Stimulated activated CD8-positive, alpha-beta memory T cell treated with anti-CD3 and anti-CD28 coated beads, Interleukin-2, amount 100 ng/mL, for 48 hours (primary cell): Measurements from ENCODE around the gene PRSS38.
"Not testable (repeated sequence)": the region's sequence is repeated elsewhere in the genome, so short reads cannot be mapped to it uniquely, and the experiment has no call there.

Experiments used
- DNase-seq, 2 donors: peaks; one replicate each; pipeline ENCODE4 v3.0.0-alpha.2; 2020; ENCODE audit warnings: low read depth in 2 of 2

The PRSS38 gene

DNA sequence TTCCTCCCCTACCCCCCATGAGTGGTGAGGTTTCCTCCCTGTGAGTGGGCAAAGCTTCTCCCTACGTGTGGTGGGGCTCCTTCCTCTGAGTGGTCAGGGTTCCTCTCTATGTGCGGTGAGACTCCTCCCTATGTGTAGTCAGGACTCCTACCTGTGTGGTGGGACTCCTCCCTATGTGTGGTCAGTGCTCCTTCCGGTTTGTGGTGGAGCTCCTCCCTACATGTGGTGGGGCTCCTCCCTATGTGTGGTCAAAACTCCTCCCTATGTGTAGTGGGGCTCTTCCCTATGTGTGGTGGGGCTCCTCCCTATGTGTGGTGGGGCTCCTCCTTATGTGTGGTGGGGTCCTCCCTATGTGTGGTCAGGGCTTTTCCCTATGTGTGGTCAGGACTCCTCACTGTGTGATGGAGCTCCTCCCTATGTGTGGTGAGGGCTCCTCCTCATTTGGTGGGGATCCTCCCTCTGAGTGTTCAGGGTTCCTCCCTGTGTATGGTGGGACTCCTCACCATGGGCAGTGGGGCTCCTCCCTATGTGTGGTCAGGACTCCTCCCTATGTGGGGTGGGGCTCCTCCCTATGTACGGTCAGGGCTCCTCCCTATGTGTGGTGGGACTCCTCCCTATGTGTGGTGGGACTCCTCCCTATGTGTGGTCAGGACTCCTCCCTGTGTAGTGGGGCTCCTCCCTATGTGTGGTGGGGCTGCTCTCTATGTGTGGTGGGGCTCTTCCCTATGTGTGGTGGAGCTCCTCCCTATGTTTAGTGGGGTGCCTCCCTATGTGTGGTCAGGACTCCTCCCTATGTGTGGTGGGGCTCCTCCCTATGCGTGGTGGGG lies 29.1 kb downstream of the PRSS38 start:
- DNase-seq = no peak

DNA sequence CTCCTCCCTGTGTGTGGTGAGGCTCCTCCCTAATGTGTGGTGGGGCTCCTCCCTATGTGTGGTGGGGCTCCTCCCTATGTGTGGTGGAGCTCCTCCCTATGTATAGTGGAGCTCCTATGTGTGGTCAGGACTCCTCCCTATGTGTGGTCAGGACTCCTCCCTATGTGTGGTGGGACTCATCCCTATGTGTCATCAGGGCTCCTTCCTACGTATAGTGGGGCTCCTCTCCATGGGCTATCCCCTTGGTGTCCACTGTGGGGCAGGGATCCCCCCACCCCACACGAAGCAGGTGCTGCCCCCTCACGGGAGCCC lies 29.6 kb downstream of the PRSS38 start:
- no peak for DNase-seq

DNA sequence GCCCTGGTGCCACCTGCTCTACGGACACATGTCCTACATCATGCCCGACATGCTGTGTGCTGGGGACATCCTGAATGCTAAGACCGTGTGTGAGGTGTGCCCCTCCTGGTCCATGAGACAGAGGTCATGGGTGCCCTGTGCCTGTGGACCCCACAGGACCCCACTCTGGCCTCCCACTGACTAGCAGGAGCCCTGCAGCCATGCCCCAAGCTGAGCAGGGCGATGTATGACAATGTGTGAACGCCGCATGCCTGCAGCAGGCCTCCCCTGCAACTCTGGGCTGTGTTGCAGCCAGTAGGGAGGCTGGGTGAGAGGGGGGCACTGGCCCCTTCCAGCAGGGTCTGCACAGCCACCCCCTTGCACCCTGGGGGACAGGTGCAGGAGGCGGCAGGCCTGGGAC lies 30.0 kb downstream of the PRSS38 start:
- DNase-seq = no peak

DNA sequence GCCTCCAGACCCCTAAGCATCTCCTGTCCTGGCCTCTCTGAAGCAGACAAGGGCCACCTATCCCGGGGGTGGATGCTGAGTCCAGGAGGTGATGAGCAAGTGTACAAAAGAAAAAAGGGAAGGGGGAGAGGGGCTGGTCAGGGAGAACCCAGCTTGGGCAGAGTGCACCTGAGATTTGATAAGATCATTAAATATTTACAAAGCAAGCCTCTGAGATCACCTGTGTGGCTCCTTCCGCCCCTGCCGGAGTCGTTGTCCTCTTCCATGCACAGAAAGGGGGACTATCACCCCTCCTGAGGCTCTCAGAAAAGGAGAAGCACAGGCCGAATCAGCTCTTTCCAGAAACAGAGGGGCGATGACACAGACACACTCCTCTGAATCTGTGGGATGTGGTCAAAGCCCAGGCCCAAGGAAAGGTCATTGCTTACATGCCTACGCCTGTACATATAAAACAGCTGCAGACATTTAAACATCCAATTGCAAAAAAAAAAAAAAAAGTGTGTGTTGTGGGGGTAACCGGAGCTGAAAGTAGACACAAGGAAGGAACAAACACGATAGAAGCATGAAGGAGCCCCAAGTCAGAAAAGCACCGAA lies 30.9 kb downstream of the PRSS38 start:
- DNase-seq = no peak

DNA sequence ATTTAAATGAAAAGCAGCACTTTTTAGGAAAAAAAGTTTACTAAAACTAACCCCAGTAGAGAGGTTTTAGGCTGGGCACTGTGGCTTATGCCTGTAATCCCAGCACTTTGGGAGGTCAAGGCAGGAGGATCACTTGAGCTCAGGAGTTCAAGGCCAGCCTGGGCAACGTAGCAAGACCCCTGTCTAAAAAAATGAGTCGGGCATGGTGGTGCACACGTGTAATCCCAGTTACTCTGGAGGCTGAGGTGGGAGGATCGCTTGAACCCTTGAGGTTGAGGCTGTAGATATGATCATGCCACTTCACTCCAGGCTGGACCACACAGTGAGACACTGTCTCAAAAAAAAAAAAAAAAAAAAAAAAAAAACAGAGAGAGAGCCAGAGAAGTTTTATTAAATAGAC lies 31.6 kb downstream of the PRSS38 start:
- DNase-seq = not testable (repeated sequence)

DNA sequence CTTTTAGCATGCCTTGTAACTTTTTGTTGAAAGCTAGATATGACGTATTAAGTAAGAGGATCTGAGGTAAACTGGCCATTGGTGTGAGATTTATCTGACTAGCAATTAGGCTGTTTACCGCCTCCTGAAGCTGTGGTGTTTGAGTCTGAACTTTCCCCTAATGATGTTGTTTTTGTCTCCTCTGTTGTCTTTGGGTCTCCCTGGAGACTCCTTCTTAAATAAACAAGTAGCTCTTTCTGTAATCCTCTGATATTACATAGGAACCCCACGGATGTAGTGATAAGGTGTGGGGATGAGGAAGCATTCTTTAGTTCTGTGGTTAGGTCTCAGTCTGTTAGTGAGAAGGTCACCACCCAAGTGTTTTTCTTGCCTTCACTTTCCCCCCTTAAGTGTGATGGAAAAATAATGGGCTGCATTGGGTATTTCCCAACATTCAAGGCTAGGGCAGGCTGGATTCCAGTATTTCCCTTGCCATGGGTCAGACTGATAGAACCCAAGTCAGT lies 33.0 kb downstream of the PRSS38 start:
- DNase-seq = no peak

DNA sequence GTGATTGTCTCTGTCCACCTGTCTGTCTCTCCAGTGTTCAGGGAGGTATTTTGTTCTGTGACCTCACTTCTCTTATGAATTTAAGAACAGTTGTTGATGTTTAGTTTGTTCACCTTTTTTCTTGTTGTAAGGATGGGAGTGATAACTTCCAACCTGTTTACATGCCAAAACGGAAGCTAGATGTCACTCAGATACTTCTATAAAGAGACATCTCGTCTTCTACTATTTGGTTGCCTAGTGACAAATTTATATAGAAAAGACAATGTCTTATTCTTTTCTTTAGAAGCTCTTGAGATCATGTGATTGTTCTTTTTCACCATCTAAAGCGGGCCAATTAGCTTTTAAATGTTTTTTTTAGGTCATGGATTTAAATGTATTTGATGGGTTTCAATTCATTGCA lies 33.8 kb downstream of the PRSS38 start:
- no peak for DNase-seq

DNA sequence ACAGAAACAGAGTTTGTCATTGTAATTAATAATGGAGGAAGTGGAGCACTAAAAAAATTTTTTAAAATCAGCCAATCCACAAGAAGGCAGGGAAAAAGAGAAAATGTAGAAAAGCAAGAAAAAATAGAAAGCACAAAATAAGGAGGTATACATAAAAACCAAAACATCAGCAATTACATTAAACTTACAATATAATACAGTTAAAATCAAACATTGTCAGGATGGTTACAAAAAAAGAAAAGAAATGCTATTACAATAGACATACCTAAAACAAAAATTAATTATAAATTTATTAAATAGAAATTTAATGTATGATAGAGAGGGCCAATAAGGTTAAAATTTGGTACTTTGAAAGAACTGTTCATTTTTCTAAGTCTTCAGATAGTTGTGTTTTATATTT lies 38.7 kb downstream of the PRSS38 start:
- DNase-seq = no peak

DNA sequence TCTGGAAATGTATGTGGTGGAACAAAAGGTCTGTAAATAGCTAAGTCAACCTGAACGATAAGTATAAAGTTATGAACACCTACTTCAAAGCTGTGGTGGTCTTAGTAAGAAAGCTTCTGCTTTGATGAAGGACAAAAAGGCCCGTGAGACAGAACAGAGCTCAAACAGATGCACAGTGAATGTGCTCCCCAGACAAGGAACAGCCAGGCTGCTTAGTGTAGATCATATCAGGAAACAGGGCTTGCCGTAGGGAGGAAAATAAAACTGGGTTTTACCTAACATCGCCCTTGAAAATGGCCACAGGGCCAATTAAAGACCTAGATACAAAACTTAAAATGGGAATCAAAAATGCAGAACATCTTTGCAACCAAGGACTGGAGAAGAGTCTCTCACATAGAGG lies 40.2 kb downstream of the PRSS38 start:
- no peak for DNase-seq

DNA sequence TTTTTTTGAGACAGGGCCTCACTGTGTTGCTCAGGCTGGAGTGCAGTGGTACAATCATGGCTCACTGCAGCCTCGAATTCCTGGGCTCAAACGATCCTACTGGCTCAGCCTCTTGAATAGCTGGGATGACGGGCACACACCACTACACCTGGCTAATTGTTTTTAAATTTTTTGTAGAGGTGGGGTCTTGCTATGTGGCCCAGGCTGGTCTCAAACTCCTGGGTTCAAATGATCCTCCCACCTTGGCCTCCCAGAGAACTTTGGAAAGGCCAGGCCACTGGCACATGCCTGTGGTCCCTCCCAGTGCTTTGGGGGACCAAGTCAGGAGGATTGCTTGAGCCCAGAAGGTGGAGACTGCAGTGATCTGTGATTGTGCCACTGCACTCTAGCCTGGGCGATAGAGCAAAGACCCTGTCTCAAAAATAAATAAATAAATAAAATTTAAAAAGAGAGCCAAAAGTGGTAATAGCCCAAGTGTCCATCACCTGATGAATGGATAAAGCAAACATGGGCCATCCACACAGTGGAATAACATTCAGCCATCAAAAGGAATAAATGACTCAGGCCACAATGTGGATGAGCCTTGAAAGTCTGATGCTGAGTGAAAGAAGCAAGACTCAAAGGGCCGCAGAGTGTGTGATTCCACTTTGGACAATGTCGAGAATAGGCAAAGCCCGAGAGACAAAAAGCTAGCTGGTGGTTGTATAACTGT lies 40.8 kb downstream of the PRSS38 start:
- DNase-seq = no peak

DNA sequence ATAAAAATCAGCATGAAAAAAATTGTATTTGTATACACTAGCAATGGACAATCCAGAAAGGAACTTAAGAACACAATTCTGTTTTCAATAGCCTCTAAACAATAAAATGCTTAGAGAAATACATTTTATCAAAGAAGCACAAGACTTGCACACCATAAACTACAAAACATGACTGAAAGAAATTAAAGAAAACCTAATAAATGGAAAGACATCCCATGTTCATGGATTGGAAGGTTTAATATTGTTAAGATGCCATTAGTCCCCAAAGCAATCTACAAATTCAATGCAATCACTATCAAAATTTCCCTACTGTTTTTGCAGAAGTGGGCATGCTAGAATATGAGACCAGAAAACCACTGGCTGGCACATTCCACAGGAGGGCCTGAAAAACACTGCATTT lies 49.4 kb downstream of the PRSS38 start:
- DNase-seq = no peak

DNA sequence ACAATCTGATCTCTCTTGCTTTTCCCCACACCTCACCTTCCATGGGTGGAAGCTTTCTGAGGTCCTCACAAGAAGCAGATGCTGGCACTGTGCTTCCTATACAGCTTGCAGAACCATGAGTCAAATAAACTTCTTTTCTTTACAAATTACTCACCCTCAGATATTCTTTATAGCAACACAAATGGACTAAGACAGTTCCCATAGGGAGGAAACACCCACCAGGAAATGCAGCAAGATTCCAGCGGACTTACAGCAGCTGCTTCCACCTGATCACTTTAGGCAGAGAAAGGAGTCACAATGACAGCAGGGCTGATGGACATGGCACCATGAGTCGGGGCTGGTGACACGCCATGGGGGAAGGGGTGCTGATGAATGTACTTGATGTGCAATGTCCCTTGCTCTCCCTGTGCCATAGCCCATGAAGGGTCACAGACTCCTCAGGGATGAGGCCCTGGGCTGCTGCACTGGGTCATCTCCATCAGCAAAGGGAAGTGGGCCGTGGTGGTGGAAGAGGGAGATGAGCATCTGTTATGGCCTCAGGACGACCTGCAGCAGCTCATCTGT lies 53.9 kb downstream of the PRSS38 start:
- no peak for DNase-seq

DNA sequence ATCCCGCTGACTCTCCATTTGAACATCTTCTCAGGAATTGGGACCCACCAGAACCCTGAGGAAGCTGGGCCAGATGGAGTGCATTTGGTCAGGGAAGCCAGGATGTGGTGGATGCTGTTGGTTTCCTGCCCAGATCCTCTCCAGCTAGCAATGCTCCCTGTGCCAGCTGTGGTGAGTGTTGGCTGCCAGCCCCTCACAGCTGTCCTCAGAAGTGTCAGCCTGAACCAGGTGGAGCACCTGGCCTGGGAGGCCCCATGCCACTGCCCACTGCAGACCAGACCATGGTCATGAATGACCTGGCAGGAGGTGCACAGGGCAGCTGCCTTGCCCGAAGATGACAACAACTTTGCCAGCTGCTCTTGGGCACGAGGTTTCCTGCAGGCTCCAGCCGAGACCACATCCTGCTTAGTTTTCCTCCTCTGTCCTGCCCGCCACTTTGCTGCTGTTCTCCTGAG lies 54.4 kb downstream of the PRSS38 start:
- no peak for DNase-seq

DNA sequence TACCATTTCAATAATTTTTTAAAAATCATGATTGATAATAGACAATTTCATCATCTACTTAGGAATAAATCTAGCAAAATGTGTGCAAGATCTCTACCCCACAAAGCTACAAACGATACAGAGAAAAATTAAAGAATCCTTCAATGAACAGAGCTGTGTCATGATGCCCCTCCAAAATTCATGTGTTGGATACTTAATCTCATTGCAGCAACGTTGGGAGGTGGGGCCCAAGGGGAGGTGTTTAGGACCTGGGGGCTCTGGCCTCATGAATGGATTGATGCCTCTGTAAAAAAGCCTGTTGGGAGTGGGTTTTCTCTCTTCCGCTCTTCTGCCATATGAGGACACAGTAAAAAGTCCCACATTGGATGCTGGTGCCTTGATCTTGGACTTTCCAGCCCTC lies 54.9 kb downstream of the PRSS38 start:
- no peak for DNase-seq

DNA sequence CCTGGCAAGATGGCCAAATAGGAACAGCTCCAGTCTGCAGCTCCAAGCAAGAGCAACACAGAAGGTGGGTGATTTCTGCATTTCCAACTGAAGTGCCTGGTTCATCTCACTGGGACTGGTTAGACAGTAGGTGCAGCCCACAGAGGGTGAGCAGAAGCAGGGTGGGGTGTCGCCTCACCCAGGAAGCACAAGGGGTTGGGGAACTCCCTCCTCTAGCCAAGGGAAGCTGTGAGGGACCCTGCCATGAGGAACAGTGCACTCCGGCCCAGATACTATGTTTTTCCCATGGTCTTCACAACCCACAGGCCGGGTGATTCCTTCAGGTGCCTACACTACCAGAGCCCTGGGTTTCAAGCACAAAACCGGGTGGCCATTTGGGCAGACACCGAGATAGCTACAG lies 56.4 kb downstream of the PRSS38 start:
- not testable (repeated sequence) for DNase-seq

DNA sequence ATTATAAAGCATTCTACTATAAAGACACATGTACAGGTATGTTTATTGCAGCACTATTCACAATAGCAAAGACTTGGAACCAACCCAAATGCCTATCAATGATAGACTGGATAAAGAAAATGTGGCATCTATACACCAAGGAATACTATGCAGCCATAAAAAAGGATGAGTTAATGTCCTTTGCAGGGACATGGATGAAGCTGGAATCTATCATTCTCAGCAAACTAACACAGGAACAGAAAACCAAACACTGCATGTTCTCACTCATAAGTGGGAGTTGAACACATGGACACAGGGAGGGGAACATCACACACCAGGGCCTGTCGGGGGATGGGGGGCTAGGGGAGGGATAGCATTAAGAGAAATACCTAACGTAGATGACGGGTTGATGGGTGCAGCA lies 62.3 kb downstream of the PRSS38 start:
- DNase-seq = not testable (repeated sequence)

DNA sequence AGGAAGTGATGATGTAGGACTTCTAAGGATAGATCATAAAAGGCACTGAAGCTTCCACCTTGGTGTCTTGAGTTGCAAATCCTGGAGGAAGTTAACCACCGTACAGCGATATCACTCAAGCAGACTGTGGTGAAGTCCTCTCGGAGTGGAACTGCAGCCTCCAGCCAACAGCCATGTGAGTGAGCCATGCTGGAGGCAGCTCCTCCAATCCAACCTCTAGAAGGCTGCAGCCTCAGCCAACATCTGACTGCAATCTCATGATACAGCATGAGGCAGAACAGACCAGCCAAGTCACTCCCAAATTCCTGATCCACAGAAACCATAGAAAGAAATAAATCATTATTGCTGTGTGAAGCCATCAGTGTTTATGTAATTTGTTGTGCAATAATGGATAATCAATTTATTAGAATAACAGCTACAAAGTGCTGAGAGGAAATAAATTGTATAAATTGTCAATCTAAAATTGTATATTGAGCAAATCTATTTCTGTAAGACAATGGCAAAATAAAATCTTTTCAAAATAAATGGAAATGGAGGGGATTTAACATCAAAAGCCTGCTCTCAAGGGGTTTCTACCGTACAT lies 65.0 kb downstream of the PRSS38 start:
- no peak for DNase-seq

DNA sequence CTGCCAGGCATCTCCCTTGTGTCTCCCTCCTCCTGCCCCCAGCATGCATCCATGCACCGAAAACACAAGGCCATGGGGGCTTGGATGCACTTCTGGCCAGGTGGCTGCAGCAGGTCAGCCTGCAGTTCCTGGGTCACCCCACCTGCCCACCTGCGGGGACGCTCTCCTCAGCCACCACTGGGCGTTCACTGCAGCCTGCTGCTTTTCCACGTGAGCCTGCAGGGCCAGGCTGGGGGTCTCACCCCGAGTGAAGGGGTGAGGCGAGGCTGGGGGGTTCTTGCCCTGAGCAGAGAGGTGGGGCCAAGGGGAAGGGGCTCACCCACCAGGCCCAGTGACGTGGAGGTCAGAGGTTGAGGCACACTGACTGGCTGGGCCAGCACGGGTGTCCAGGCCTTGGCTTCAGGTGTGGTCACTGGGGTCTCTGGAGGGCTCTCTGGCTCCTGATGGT lies 67.6 kb downstream of the PRSS38 start:
- DNase-seq = no peak

DNA sequence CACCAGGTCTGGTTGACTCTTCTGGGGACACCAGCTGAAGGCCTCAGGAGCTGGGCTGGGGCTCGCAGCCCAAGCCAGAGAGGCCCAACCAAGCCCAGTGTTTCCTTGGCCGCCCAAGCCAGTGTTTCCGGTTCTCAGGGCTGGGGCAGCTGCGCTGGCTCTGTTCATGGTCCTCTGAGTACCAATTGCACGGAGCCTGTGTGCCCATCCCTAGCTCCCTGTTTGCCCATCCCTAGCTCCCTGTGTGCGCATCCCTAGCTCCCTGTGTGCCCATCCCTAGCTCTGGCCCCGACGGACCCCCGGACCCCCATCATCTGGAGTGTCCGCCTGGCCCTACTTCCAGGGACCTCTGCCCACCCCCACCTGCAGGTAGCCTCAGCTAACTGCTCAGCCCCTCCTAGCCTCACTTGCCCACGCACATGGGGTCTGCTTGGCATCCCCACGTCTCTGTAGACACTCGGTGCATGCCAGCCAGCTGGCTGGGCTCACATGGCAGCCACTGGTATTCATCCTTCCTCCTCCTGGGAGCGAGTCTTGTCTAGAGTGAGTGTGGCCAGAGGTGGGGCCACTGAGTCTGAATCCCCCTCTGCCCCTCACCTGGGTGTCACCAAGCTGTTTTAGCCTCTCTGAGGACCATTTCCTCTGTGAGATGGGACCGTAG lies 68.3 kb downstream of the PRSS38 start:
- DNase-seq = no peak

DNA sequence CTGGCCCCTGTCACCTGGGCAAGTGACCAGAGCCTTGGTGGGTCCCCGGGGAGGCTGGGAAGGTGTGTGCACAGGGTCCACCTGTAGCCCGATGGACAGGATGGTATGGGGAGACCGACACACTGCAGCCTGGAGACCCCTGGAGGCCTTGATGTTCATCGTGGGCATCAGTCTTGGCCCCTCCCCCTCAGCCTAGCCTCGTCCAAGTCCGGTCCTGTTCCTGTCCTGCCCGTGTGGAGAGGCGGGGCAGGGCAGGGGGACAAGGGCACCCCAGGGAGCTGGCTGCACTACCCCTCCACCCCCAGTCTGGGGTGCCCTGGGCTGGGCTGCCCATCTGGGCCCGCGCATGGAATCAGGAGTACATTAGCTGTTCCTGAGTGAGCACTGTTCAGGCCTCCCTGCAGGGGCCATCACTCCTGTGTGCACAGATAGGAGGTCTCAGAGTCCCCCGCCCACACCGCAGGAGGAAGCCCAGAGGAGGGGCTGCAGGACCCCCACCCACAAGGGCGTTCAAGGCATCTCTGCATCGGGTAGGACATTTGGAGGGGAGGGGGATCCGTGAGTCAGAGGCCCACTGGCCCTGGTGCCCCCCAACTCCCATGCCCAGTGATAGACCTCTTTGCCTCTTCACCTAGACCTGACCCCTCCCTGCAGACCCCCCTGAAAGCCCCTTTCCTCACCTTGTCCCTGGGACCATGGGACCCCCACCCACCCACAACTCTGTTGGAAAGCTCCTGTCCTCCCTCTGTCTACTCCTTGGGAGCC lies 69.1 kb downstream of the PRSS38 start:
- no peak for DNase-seq

DNA sequence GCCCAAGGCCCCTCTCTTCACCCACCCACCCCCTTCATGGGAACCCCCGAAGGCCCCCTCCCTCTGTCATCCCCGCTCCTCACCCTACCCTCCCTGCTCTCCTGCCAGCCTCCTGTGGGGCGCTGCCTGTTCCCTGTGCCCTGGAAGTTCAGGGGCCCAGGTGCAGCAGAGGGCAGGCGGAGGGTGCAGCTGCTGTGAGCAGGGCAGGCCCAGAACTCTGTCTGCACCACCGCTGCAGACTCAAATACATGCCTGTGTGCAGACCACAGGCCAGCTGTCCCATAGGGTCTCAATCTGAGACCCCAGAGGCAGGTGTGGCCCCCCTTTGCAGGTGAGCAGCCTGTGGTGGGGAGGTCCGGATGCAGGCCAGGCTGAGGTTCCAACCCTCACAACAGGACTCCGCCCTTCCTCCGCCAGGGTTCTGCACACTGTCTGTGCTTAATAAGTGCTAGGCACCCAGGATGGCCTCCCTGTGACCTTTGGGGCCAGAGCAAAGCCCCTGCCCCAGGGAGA lies 69.7 kb downstream of the PRSS38 start:
- DNase-seq = no peak
